Retina (tissue), 1 donor: ENCODE data around the gene TOX4.

Source experiments
- DNase-seq: peaks from one replicate; pipeline ENCODE4 v3.0.0-alpha.2; 2016

The TOX4 gene

GRCh38 chr14:21503376-21503775 is 26.4 kb downstream of the TOX4 start:
- no peak for DNase-seq

GRCh38 chr14:21505012-21505553 is 28.1 kb downstream of the TOX4 start:
- DNase-seq, result no peak

GRCh38 chr14:21506557-21506956 is 29.6 kb downstream of the TOX4 start:
- no peak for DNase-seq

GRCh38 chr14:21509432-21510143 is 32.6 kb downstream of the TOX4 start:
- DNase-seq, result no peak

- DNase-seq, result peak; percentile 95
Observed at GRCh38 chr14:21510735-21511657, 34.0 kb downstream of the TOX4 start, which contains the start of gene METTL3. METTL3 (minus strand) TSS chr14:21511340; CDS start chr14:21511223, 117 bp downstream.

GRCh38 chr14:21514341-21514740 is 37.3 kb downstream of the TOX4 start:
- DNase-seq, result no peak

GRCh38 chr14:21518725-21519124 is 41.7 kb downstream of the TOX4 start:
- DNase-seq, result peak; percentile 66

- no peak for DNase-seq
Observed at GRCh38 chr14:21520767-21521166, 43.8 kb downstream of the TOX4 start.

GRCh38 chr14:21521501-21521900 is 44.5 kb downstream of the TOX4 start:
- no peak for DNase-seq

- no peak for DNase-seq
Observed at GRCh38 chr14:21523203-21523602, 46.2 kb downstream of the TOX4 start.

GRCh38 chr14:21524575-21525490 is 47.8 kb downstream of the TOX4 start:
- no peak for DNase-seq

- no peak for DNase-seq
Observed at GRCh38 chr14:21525571-21525961, 48.6 kb downstream of the TOX4 start.

GRCh38 chr14:21525962-21526671 is 49.1 kb downstream of the TOX4 start, which contains the start of gene SALL2:
SALL2 (minus strand) TSS chr14:21526346; CDS start chr14:21526127, 219 bp downstream.
- DNase-seq, result no peak

- peak; percentile 71 for DNase-seq
Observed at GRCh38 chr14:21526672-21527317, 49.8 kb downstream of the TOX4 start.

GRCh38 chr14:21527318-21527679 is 50.3 kb downstream of the TOX4 start:
- DNase-seq, result no peak

- no peak for DNase-seq
Observed at GRCh38 chr14:21528381-21529348, 51.7 kb downstream of the TOX4 start.

- no peak for DNase-seq
Observed at GRCh38 chr14:21529515-21529914, 52.5 kb downstream of the TOX4 start.

- no peak for DNase-seq
Observed at GRCh38 chr14:21533294-21533693, 56.3 kb downstream of the TOX4 start.

GRCh38 chr14:21534576-21534975 is 57.6 kb downstream of the TOX4 start:
- DNase-seq, result no peak
